Osteocyte (in vitro differentiated cells): Measurements from ENCODE around the gene C1QTNF6. TPM values are rescaled to one million over a fixed set of nuclear protein-coding genes. Genes with fewer than 3 reads are reported as not detected.

Source experiments
- DNase-seq: peaks from one replicate; pipeline ENCODE4 v3.0.0; 2021; ENCODE audit warnings: mixed read lengths; ENCODE audit not compliant: unreplicated experiment; ENCODE audit errors: extremely low spot score
- H3K27ac Mint-ChIP-seq: one replicate; pipeline ENCODE4 v1.8.0; 2021; ENCODE audit warnings: mild to moderate bottlenecking, mixed read lengths; ENCODE audit not compliant: unreplicated experiment
- H3K27me3 Mint-ChIP-seq: one replicate; pipeline ENCODE4 v1.8.0; 2021; ENCODE audit warnings: mixed read lengths; ENCODE audit not compliant: unreplicated experiment
- H3K36me3 Mint-ChIP-seq: one replicate; pipeline ENCODE4 v1.8.0; 2021; ENCODE audit warnings: mixed read lengths; ENCODE audit not compliant: unreplicated experiment
- H3K4me1 Mint-ChIP-seq: one replicate; pipeline ENCODE4 v1.8.0; 2021; ENCODE audit warnings: mixed read lengths; ENCODE audit not compliant: unreplicated experiment
- H3K4me3 Mint-ChIP-seq: one replicate; pipeline ENCODE4 v1.8.0; 2021; ENCODE audit warnings: mild to moderate bottlenecking, moderate library complexity, mixed read lengths; ENCODE audit not compliant: unreplicated experiment
- H3K9me3 Mint-ChIP-seq: one replicate; pipeline ENCODE4 v1.8.0; 2021; ENCODE audit warnings: mixed read lengths; ENCODE audit not compliant: unreplicated experiment
- CTCF ChIP-seq: fragments of 200-600 bp; sonication (generic); IDR thresholded peaks from 2 replicates; pipeline ENCODE4 v1.5.0; 2021; ENCODE audit warnings: antibody characterized with exemption, mild to moderate bottlenecking, moderate library complexity
- total RNA-seq: library from RNA; stranded (reverse); gene quantifications from 2 replicates; pipeline ENCODE4 v1.2.1, GENCODE V29; 2021

C1QTNF6 gene
- total RNA-seq, 1 donor from 2014 or later: 36.4 TPM

- TF ChIP-seq CTCF: no peak
- Mint-ChIP-seq H3K27ac (no peak overlapping the region), H3K4me3 (no peak overlapping the region), H3K4me1 (peaks cover 32% of the 10 kb centered on the region), H3K36me3 (peaks cover 4% of the 10 kb centered on the region), H3K27me3 (peaks cover 10% of the 10 kb centered on the region), H3K9me3 (no peaks in the 10 kb centered on the region)
- no peak for DNase-seq
These were observed 10.8 kb downstream of the C1QTNF6 start for GRCh38 chr22:37177221-37177620.

GRCh38 chr22:37176464-37177061 lies 11.5 kb downstream of the C1QTNF6 start:
- H3K27me3 Mint-ChIP-seq: peaks cover 14% of the 10 kb centered on the region
- no peak for TF ChIP-seq CTCF
- H3K27ac Mint-ChIP-seq: peak overlapping the region; percentile 47
- H3K9me3 Mint-ChIP-seq: no peaks in the 10 kb centered on the region
- no peak overlapping the region for H3K4me3 Mint-ChIP-seq
- H3K36me3 Mint-ChIP-seq: peaks cover 1% of the 10 kb centered on the region
- peaks cover 32% of the 10 kb centered on the region for H3K4me1 Mint-ChIP-seq
- DNase-seq: no peak

- Mint-ChIP-seq H3K27me3 (peaks cover 24% of the 10 kb centered on the region), H3K9me3 (no peaks in the 10 kb centered on the region), H3K4me3 (no peak overlapping the region), H3K36me3 (no peaks in the 10 kb centered on the region), H3K4me1 (peaks cover 32% of the 10 kb centered on the region), H3K27ac (no peak overlapping the region)
- DNase-seq: no peak
- TF ChIP-seq CTCF: no peak
These were observed 12.4 kb downstream of the C1QTNF6 start for GRCh38 chr22:37175414-37176281.

GRCh38 chr22:37174964-37175363 lies 13.1 kb downstream of the C1QTNF6 start:
- DNase-seq: no peak
- no peak for TF ChIP-seq CTCF
- no peaks in the 10 kb centered on the region for H3K9me3 Mint-ChIP-seq
- H3K27me3 Mint-ChIP-seq: peaks cover 28% of the 10 kb centered on the region
- H3K4me1 Mint-ChIP-seq: peaks cover 32% of the 10 kb centered on the region
- H3K27ac Mint-ChIP-seq: no peak overlapping the region
- H3K36me3 Mint-ChIP-seq: no peaks in the 10 kb centered on the region
- no peak overlapping the region for H3K4me3 Mint-ChIP-seq

- H3K9me3 Mint-ChIP-seq: no peaks in the 10 kb centered on the region
- no peaks in the 10 kb centered on the region for H3K36me3 Mint-ChIP-seq
- H3K27me3 Mint-ChIP-seq: peaks cover 37% of the 10 kb centered on the region
- H3K4me3 Mint-ChIP-seq: no peak overlapping the region
- TF ChIP-seq CTCF: no peak
- peaks cover 28% of the 10 kb centered on the region for H3K4me1 Mint-ChIP-seq
- no peak for DNase-seq
- H3K27ac Mint-ChIP-seq: no peak overlapping the region
These were observed 14.3 kb downstream of the C1QTNF6 start for GRCh38 chr22:37173709-37174108.
